MM.1S (cell line): ENCODE results near the gene IL22RA1.

Source experiments
- DNase-seq: peaks from one replicate; pipeline ENCODE4 v3.0.0-alpha.2; 2015
- H2AFZ ChIP-seq: fragments of 300-600 bp; sonication (generic); 2 replicates; pipeline ENCODE4 v1.6.0; 2016; ENCODE audit warnings: antibody characterized with exemption, low read length
- H3F3A ChIP-seq: fragments of 300-600 bp; sonication (generic); 2 replicates; pipeline ENCODE4 v1.6.1; 2016; ENCODE audit warnings: mild to moderate bottlenecking, antibody characterized with exemption, low read length, moderate library complexity, mixed read lengths; ENCODE audit not compliant: insufficient read depth
- H3K27ac ChIP-seq: fragments of 300-600 bp; sonication (generic); 2 replicates; pipeline ENCODE4 v1.5.1; 2016; ENCODE audit warnings: mild to moderate bottlenecking, low read length
- H3K27me3 ChIP-seq: fragments of 300-600 bp; sonication (generic); replicated peaks from 2 replicates; pipeline ENCODE4 v1.6.0; 2016; ENCODE audit warnings: low read length; ENCODE audit not compliant: insufficient read depth
- H3K36me3 ChIP-seq: fragments of 300-600 bp; sonication (generic); replicated peaks from 2 replicates; pipeline ENCODE4 v1.6.1; 2016; ENCODE audit warnings: mild to moderate bottlenecking, low read length, mixed read lengths; ENCODE audit not compliant: insufficient read depth
- H3K4me1 ChIP-seq: fragments of 300-600 bp; sonication (generic); 2 replicates; pipeline ENCODE4 v1.6.1; 2016; ENCODE audit warnings: low read length, mixed read lengths
- H3K4me2 ChIP-seq: fragments of 300-600 bp; sonication (generic); 2 replicates; pipeline ENCODE4 v1.6.0; 2016; ENCODE audit warnings: low read depth, low read length
- H3K4me3 ChIP-seq: fragments of 300-600 bp; sonication (generic); 2 replicates; pipeline ENCODE4 v1.5.1; 2016; ENCODE audit warnings: low read length, mixed read lengths
- H3K79me2 ChIP-seq: fragments of 300-600 bp; sonication (generic); 2 replicates; pipeline ENCODE4 v1.6.1; 2016; ENCODE audit warnings: mixed run types, low read length, mixed read lengths
- H3K9ac ChIP-seq: fragments of 300-600 bp; sonication (generic); 2 replicates; pipeline ENCODE4 v1.6.1; 2016; ENCODE audit warnings: low read length, mixed read lengths
- H3K9me2 ChIP-seq: fragments of 300-600 bp; sonication (generic); replicated peaks from 2 replicates; pipeline ENCODE4 v1.6.1; 2016; ENCODE audit warnings: mild to moderate bottlenecking, low read length, mixed read lengths; ENCODE audit not compliant: insufficient read depth
- H3K9me3 ChIP-seq: fragments of 300-600 bp; sonication (generic); replicated peaks from 2 replicates; pipeline ENCODE4 v1.6.1; 2016; ENCODE audit warnings: mild to moderate bottlenecking, low read length, mixed read lengths; ENCODE audit not compliant: insufficient read depth
- H4K20me1 ChIP-seq: fragments of 300-600 bp; sonication (generic); 2 replicates; pipeline ENCODE4 v1.6.1; 2016; ENCODE audit warnings: mild to moderate bottlenecking, low read length, moderate library complexity, mixed read lengths; ENCODE audit not compliant: insufficient read depth
- CTCF ChIP-seq: fragments of 300-600 bp; sonication (generic); IDR thresholded peaks from 2 replicates; pipeline ENCODE4 v1.5.1; 2016; ENCODE audit warnings: antibody characterized with exemption, low read length, mixed read lengths
- EZH2 ChIP-seq: fragments of 300-600 bp; sonication (generic); optimal IDR thresholded peaks from 2 replicates; pipeline ENCODE3; 2017; ENCODE audit warnings: low read depth, mild to moderate bottlenecking, antibody characterized with exemption, low read length, mixed read lengths
- EZH2phosphoT487 ChIP-seq: fragments of 300-600 bp; sonication (generic); IDR thresholded peaks from 2 replicates; pipeline ENCODE4 v1.6.1; 2018; ENCODE audit warnings: antibody characterized with exemption, low read length

Gene IL22RA1

GRCh38 chr1:24125456-24125855 lies 17.5 kb downstream of the IL22RA1 start:
- no peaks in the 10 kb centered on the region for H3K9me2 ChIP-seq
- H3K79me2 ChIP-seq: no peaks in the 10 kb centered on the region
- no peaks in the 10 kb centered on the region for H4K20me1 ChIP-seq
- H3K4me3 ChIP-seq: no peak overlapping the region
- no peak for DNase-seq
- no peaks in the 10 kb centered on the region for H3F3A ChIP-seq
- H3K4me1 ChIP-seq: no peaks in the 10 kb centered on the region
- H2AFZ ChIP-seq: no peak overlapping the region
- H3K36me3 ChIP-seq: no peaks in the 10 kb centered on the region
- TF ChIP-seq EZH2phosphoT487: no peak
- TF ChIP-seq EZH2: no peak
- no peak for TF ChIP-seq CTCF
- no peak overlapping the region for H3K4me2 ChIP-seq
- no peaks in the 10 kb centered on the region for H3K27me3 ChIP-seq
- no peaks in the 10 kb centered on the region for H3K9me3 ChIP-seq
- H3K27ac ChIP-seq: no peak overlapping the region
- H3K9ac ChIP-seq: no peak overlapping the region

- Histone ChIP-seq H3K4me2 (no peak overlapping the region), H3K27me3 (no peaks in the 10 kb centered on the region), H3K4me1 (no peaks in the 10 kb centered on the region), H3K9ac (no peak overlapping the region), H3K36me3 (no peaks in the 10 kb centered on the region), H3K4me3 (no peak overlapping the region), H3K9me3 (no peaks in the 10 kb centered on the region), H2AFZ (no peak overlapping the region), H3K79me2 (no peaks in the 10 kb centered on the region), H3K27ac (no peak overlapping the region), H4K20me1 (no peaks in the 10 kb centered on the region), H3K9me2 (no peaks in the 10 kb centered on the region), H3F3A (no peaks in the 10 kb centered on the region)
- no peak for DNase-seq
- TF ChIP-seq EZH2: no peak
- TF ChIP-seq EZH2phosphoT487: no peak
- no peak for TF ChIP-seq CTCF
Observed at GRCh38 chr1:24124980-24125379, 18.0 kb downstream of the IL22RA1 start.

- H3K4me2 ChIP-seq: no peak overlapping the region
- H3K9me3 ChIP-seq: no peaks in the 10 kb centered on the region
- H3K9ac ChIP-seq: no peak overlapping the region
- H3K36me3 ChIP-seq: no peaks in the 10 kb centered on the region
- no peaks in the 10 kb centered on the region for H3K4me1 ChIP-seq
- no peaks in the 10 kb centered on the region for H3F3A ChIP-seq
- TF ChIP-seq EZH2phosphoT487: no peak
- TF ChIP-seq CTCF: no peak
- TF ChIP-seq EZH2: no peak
- H3K27ac ChIP-seq: no peak overlapping the region
- no peaks in the 10 kb centered on the region for H3K27me3 ChIP-seq
- no peak overlapping the region for H2AFZ ChIP-seq
- H3K4me3 ChIP-seq: no peak overlapping the region
- H4K20me1 ChIP-seq: no peaks in the 10 kb centered on the region
- H3K9me2 ChIP-seq: no peaks in the 10 kb centered on the region
- no peaks in the 10 kb centered on the region for H3K79me2 ChIP-seq
- no peak for DNase-seq
Observed at GRCh38 chr1:24123611-24124010, 19.3 kb downstream of the IL22RA1 start.
